Astrocyte of the spinal cord (primary cell): ENCODE measurements around the gene MDM2.

Experiments
- DNase-seq: peaks from one replicate; pipeline ENCODE4 v3.0.0; 2011; ENCODE audit warnings: low read depth, low spot score
- H3K4me3 ChIP-seq: 2 replicates; pipeline ENCODE4 v1.5.1; 2011; ENCODE audit warnings: low read depth, mild to moderate bottlenecking, low read length, moderate library complexity
- CTCF ChIP-seq: IDR thresholded peaks from 2 replicates; pipeline ENCODE4 v1.5.1; 2012; ENCODE audit warnings: low read depth, mild to moderate bottlenecking, low read length, inconsistent platforms
- in situ Hi-C: cut with HindIII; loops from 2 replicates; pipeline ENCODE4 v1.10.0; 2017; ENCODE audit warnings: low sequenced_read_pairs

MDM2 gene

GRCh38 chr12:68790952-68791234 lies 17.1 kb upstream of the MDM2 start:
- no peak for TF ChIP-seq CTCF
- in situ Hi-C loops: no loop called here
- no peak for DNase-seq
- no peak overlapping the region for H3K4me3 ChIP-seq

DNA sequence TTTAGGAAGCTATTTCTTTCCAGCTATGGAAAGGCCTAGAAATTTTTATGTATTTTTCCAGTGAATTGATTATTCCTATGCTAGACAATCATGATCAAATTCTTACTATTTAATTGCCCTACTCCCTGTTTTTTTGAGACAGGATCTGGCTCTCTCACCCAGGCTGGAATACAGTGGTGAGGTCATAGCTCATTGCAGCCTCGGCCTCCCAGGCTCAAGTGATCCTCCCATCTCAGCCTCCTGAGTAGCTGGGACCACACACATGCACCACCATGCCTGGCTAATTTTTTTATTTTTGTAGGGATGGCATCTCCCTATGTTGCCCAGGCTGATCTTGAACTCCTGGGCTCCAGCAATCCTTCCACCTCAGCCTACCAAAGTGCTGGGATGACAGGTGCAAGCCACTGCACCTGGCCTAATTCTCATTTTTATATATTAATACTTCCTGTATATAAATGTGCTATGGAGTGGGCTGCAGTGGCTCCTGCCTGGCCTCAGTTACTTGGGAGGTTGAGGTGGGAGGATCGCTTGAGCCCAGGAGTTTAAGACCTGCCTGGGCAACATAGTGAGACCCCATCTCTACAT lies 16.0 kb upstream of the MDM2 start:
- no peak overlapping the region for H3K4me3 ChIP-seq
- in situ Hi-C loops: no loop called here
- TF ChIP-seq CTCF: no peak
- DNase-seq: no peak

DNA sequence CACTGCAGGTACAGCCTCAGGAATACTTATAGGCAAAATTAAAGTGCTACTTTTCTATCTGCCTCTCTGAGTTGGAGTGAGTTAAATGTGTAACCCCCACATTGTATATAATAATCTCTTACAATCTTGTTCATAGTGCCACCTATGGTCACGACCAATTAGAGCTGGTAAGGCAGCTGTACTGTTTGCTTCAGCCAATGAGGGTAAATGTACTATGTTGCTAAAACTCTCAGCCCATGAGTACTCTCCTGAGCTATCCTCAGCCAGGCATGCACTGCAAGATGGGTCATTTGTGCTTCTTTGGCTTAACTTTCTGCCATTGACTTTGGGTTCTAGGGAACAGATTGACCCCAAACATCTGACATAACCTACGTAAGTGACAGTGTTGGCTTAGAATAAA lies 15.0 kb upstream of the MDM2 start:
- TF ChIP-seq CTCF: no peak
- in situ Hi-C loops: no loop called here
- H3K4me3 ChIP-seq: no peak overlapping the region
- DNase-seq: peak; percentile 22

DNA sequence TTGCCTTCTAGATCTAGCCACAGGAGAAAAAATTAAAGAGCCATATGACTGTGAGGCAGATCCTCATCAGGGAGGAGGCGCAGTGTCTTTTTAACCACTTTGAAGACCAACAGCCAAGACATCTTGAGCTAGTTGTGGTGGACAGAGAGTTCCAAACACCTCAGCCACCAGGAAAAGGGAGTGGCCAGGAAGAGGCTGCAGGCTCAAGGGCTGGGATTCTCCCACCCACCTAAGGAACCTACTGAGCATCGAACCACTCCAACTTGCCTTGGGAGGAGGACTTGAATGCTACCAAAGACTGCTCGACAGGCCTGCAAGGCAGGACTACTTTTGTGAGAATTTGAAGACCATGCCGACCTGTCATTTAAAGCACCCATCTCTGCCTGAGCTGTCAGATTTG lies 14.5 kb upstream of the MDM2 start:
- H3K4me3 ChIP-seq: no peak overlapping the region
- no peak for TF ChIP-seq CTCF
- in situ Hi-C loops: no loop called here
- no peak for DNase-seq

DNA sequence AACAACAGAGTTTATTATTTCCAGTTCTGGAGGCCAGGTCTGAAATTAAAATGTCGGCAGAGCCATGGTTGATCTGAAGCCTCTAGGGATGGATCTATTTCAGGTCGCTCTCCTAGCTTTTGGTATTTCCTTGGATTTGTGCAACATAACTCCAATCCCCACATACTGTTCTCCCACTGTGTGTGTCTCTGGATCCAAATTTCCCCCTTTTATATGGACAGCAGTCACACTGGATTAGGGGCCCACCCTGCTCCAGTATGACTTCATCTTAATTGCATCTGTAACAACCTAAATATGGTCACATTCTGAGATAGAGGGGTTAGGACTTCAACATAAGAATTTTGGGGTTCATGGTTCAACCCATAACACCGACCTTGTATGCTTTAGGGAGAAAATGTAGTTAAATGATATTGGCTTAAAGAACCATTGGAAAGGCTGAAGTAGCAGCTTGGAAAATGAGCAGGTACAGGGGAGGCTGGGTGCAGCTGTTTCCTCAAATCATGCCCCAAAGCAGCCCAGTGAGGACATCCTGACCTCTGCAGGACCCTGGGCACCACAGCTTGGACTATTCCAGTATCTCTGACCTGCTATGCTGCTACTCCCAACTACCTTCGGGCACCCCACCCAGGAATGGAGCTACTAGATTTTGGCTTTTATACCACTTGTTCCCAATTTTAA lies 13.9 kb upstream of the MDM2 start:
- TF ChIP-seq CTCF: no peak
- in situ Hi-C loops: no loop called here
- H3K4me3 ChIP-seq: no peak overlapping the region
- no peak for DNase-seq

- in situ Hi-C loops: no loop called here
- H3K4me3 ChIP-seq: no peak overlapping the region
- no peak for TF ChIP-seq CTCF
Observed at GRCh38 chr12:68794653-68795251, 13.2 kb upstream of the MDM2 start.

More at GRCh38 chr12:68794653-68795251, 13.2 kb upstream of the MDM2 start:
- DNase-seq: peak; percentile 63
